H1 (cell line): ENCODE measurements around the gene TMEM92.

Source experiments
- BRCA1 ChIP-seq: IDR thresholded peaks from 2 replicates; pipeline ENCODE4 v1.6.1; 2012; ENCODE audit warnings: low read depth, low read length, improper control_type of control experiment
- EZH2 ChIP-seq: fragments of 200-600 bp; sonication (generic); IDR thresholded peaks from 2 replicates; pipeline ENCODE4 v1.7.1; 2012; ENCODE audit warnings: low read depth, mild to moderate bottlenecking, moderate library complexity, low read length, inconsistent platforms; ENCODE audit not compliant: severe bottlenecking
- GABPA ChIP-seq: IDR thresholded peaks from 2 replicates; pipeline ENCODE4 v1.6.1; 2011; ENCODE audit warnings: mild to moderate bottlenecking, low read length, moderate library complexity, borderline replicate concordance; ENCODE audit not compliant: insufficient read depth
- JUN ChIP-seq: IDR thresholded peaks from 2 replicates; pipeline ENCODE4 v1.6.1; 2011; ENCODE audit warnings: low read depth, mild to moderate bottlenecking, improper control_type of control experiment, low read length
- KDM1A ChIP-seq: fragments of 200-600, 300-600 bp; sonication (generic); IDR thresholded peaks from 2 replicates; pipeline ENCODE4 v1.7.1; 2016; ENCODE audit warnings: mild to moderate bottlenecking, low read length, borderline replicate concordance
- MAFK ChIP-seq: IDR thresholded peaks from 2 replicates; pipeline ENCODE4 v1.6.1; 2012; ENCODE audit warnings: low read depth, mild to moderate bottlenecking, improper control_type of control experiment, low read length
- NRF1 ChIP-seq: IDR thresholded peaks from 2 replicates; pipeline ENCODE4 v1.6.1; 2011; ENCODE audit warnings: mild to moderate bottlenecking, low read depth, low read length, improper control_type of control experiment
- POLR2AphosphoS5 ChIP-seq: IDR thresholded peaks from 2 replicates; pipeline ENCODE4 v1.6.1; 2011; ENCODE audit warnings: low read depth, low read length
- TAF1 ChIP-seq: IDR thresholded peaks from 2 replicates; pipeline ENCODE4 v1.6.1; 2011; ENCODE audit warnings: mild to moderate bottlenecking, low read depth, low read length
- YY1 ChIP-seq: IDR thresholded peaks from 2 replicates; pipeline ENCODE4 v1.6.1; 2011; ENCODE audit warnings: low read depth, mild to moderate bottlenecking, low read length
- TF ChIP-seq, protein P1 (sequence below), 3 experiments: IDR thresholded peaks; 1 replicate in 2 of 3; 2 replicates in 1 of 3; pipeline versions ENCODE4 v1.5.1 to v1.6.1; 2011; ENCODE audit warnings: low read length in 3 of 3, mild to moderate bottlenecking in 3 of 3, inconsistent platforms in 2 of 3, low read depth in 1 of 3, moderate library complexity in 1 of 3; ENCODE audit not compliant: insufficient read depth in 1 of 3; ENCODE audit errors: control extremely low read depth in 1 of 3
- TF ChIP-seq, protein P2 (sequence below): IDR thresholded peaks from 2 replicates; pipeline ENCODE4 v1.6.1; 2011; ENCODE audit warnings: low read length, improper control_type of control experiment
- TF ChIP-seq, protein P3 (sequence below): IDR thresholded peaks from 2 replicates; pipeline ENCODE4 v1.6.1; 2012; ENCODE audit warnings: inconsistent platforms

DNA sequence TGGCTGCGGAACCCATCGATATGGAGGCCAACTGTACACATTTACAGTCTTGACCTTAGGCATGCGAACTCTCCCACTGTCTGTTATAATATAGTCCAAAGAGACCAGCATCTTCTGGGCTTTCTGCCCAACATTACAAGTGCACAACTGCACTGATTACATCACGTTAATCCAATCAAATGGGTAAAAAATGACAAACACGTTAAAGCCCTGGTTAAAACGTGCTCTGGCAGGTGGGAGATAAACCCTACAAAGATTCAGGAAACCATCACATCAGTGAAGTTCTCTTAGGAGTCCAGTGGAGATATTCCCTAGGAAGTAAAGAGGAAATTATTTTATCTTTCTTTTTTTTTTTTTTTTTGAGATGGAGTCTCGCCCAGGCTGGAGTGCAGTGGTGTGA, 48.0 kb downstream of the TMEM92 start:
- TF ChIP-seq, protein P1, sequence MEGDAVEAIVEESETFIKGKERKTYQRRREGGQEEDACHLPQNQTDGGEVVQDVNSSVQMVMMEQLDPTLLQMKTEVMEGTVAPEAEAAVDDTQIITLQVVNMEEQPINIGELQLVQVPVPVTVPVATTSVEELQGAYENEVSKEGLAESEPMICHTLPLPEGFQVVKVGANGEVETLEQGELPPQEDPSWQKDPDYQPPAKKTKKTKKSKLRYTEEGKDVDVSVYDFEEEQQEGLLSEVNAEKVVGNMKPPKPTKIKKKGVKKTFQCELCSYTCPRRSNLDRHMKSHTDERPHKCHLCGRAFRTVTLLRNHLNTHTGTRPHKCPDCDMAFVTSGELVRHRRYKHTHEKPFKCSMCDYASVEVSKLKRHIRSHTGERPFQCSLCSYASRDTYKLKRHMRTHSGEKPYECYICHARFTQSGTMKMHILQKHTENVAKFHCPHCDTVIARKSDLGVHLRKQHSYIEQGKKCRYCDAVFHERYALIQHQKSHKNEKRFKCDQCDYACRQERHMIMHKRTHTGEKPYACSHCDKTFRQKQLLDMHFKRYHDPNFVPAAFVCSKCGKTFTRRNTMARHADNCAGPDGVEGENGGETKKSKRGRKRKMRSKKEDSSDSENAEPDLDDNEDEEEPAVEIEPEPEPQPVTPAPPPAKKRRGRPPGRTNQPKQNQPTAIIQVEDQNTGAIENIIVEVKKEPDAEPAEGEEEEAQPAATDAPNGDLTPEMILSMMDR (IDR thresholded peaks at IDR 0.05; ENCODE audit: control extremely low read depth in 1 of 3, insufficient read depth in 1 of 3, low read depth in 1 of 3, low read length in 3 of 3) = no peak
- TF ChIP-seq GABPA (no peak), EZH2 (no peak), NRF1 (no peak), YY1 (no peak), TAF1 (no peak), MAFK (no peak), JUN (no peak), POLR2AphosphoS5 (no peak), KDM1A (no peak), BRCA1 (no peak)
- TF ChIP-seq, protein P2, sequence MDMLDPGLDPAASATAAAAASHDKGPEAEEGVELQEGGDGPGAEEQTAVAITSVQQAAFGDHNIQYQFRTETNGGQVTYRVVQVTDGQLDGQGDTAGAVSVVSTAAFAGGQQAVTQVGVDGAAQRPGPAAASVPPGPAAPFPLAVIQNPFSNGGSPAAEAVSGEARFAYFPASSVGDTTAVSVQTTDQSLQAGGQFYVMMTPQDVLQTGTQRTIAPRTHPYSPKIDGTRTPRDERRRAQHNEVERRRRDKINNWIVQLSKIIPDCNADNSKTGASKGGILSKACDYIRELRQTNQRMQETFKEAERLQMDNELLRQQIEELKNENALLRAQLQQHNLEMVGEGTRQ = no peak
- TF ChIP-seq, protein P3, sequence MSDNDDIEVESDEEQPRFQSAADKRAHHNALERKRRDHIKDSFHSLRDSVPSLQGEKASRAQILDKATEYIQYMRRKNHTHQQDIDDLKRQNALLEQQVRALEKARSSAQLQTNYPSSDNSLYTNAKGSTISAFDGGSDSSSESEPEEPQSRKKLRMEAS = no peak
